ENCODE data around the gene KIAA0825.

GRCh38 chr5:94218374-94218773 is 400.0 kb downstream of the KIAA0825 start:
- TF ChIP-seq CTCF (conservative IDR thresholded peaks at IDR 0.05; ENCODE audit: low read depth in 2 of 2), result no peak
- TF ChIP-seq POLR2AphosphoS5 (IDR thresholded peaks at IDR 0.05; ENCODE audit: low read depth), result no peak
- no peak for TF ChIP-seq REST (IDR thresholded peaks at IDR 0.05; ENCODE audit: unreplicated experiment)
- TF ChIP-seq EZH2 (IDR thresholded peaks at IDR 0.05; ENCODE audit: low read depth, unreplicated experiment), result no peak

Measured in GM23338 (cell line).